HG03196 (cell line): ENCODE data around the gene CCDC180.
"Not testable (repeated sequence)": the region's sequence is repeated elsewhere in the genome, so short reads cannot be mapped to it uniquely, and the experiment has no call there.

Source experiments
- ATAC-seq: cut with Tn5 transposase; IDR thresholded peaks from one replicate; pipeline ENCODE4 v1.9.1; 2021; ENCODE audit not compliant: unreplicated experiment

CCDC180 gene

DNA sequence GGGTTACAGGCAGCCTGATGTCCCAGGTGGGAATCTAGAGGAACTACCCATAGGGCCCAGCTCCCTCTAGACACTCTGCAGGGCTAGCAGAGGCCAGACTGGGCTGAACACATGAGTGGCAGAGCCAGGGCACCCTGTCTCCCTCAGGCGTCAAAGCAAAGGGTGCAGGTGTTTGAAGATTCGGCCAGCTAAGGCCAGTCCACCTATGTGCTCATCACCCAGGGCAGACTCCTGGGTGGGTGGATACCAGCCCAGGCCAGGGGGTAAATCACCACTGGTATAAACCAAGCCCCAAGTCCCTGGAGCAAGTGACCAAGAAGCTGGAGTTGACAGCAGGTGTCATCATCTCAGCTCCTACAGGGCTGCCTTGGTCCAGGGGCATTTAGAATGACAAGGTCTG lies 3.4 kb downstream of the CCDC180 start:
- no peak for ATAC-seq

DNA sequence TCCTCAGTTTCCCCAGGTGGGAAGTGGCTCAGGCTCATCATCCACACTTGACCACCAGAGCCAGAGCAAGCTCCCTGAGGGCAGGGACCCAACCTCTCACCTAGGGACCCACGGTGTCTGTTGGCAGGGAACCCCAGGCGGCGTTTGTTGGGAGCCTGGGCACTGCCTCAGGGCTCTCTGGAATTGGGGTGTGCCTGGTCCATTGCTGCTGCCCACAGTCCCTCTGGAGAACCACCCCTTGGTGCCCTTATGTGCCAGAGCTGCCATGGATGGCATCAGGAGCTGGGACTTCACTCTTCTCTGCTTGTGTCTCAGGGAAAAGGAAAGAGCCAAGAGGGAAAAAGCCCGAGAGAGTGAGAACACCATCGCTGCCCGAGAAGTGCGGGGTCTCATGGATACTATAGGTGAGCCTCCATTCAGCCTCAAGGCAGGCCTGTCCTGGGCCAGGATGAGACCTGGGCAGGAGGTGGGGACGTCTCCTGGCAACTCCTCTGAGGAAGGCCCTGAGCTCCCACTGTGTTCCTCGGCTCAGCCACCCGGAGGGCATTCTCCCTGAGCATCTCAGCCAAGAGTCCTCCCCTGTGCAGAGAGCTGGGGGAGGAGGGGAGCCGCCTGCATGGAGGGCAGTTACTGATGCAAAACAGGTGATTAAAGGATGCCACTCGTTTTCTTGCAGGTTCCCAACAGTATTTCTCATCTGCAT lies 4.5 kb downstream of the CCDC180 start:
- ATAC-seq: no peak

DNA sequence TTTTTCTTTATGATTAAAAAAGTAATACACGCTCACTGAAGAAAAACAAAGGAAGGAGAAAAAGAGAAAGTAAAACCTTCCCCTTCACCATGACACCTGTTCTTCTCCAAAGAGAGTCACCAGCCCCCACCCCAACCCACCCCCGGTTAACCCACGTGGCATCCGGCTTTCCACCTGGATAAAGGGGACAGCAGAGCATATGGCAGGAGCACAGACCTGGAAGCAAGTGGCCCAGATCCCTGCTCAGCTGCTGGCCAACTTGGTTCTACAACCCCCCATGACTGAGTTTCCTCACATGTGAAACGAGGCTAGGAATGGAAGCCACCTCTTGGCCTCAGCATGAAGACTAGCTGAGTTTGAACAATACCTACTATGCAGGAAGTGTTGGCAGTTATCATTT lies 5.1 kb downstream of the CCDC180 start:
- ATAC-seq: no peak

DNA sequence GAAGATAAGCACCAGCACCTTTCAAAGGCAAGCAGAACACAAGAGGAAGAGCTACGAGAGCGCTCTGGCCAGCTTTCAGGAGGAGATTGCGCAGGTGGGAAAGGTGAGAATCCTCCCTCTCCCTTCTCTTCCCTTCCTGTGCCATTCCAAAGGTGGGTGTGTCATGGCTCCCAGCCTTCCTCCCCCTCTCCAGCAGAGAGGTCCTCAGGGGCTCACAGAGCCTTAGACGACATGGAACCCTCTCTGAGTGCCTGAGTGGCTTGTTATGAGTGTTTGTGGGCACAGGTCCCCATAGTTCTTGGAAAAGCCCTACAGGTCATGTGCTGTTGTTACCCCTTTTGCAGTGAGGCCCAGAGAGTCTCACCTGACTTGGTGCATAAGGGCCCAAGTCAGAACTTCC lies 5.8 kb downstream of the CCDC180 start:
- ATAC-seq: no peak

GRCh38 chr9:97313746-97314145 lies 6.3 kb downstream of the CCDC180 start:
- no peak for ATAC-seq

- ATAC-seq: no peak
These were observed 7.0 kb downstream of the CCDC180 start for GRCh38 chr9:97314503-97314902.

DNA sequence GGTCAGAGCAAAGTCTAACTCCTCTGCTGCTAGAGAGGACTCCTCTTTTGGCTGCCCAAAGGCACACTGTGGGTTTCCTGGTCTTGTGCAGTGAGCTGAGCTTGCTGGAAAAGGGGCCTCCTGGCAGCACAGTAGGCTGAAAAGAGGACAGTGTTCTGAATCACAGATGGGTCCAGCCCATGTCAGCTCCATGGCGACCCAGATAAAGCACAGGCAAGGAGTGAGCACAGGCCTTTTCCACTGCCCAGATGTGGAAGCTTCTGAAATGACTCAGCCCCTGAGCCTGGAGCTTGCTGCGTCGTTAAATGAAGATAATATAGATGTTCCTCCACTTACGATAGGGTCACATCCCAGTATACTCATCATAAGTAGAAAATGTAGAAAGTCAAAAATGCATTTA lies 8.1 kb downstream of the CCDC180 start:
- no peak for ATAC-seq

GRCh38 chr9:97316904-97317303 lies 9.4 kb downstream of the CCDC180 start:
- ATAC-seq: no peak

GRCh38 chr9:97318433-97318832 lies 11.0 kb downstream of the CCDC180 start:
- no peak for ATAC-seq

DNA sequence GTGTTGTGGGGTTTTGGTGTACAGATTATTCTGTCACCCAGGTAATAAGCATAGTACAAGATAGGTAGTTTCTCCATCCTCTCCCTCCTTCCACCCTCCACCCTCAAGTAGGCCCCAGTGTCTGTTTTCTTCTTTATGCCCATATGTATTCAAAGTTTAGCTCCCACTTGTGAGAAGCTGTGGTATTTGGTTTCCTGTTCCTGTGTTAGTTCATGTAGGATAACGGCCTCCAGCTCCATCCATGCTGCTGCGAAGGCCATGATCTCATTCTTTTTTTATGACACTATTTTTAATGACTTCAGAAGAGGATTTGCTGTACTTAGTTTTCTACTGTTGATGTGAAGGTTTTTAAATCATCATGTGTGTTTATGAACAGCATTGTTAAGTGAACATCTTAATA lies 11.9 kb downstream of the CCDC180 start:
- no peak for ATAC-seq

DNA sequence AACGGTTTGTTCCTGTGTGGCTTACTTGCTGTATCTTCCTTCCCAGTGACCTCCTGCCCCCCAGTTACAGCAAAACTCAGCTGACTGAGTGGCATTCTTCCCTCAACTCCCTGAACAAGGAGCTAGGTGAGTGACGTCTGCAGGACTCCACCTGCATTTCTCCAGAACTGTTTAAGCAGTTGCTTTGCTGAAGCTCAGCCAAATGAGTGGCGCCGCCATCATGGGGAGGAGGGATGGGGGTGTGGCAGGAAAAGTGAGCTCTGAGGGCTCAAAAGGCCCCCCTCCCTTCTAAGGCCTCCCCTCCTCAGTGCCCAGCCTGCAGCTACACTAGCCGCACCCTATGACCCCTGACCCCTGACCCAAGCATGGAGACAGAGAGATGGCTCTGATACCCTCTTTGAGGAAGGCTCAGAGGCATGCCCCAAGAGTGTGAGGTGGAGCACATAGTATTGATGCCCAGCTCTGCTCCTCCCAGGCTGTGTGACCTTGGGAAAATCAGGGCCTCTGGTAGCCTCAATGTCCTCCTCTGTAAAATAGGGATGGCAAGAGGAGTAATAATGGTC lies 12.7 kb downstream of the CCDC180 start:
- no peak for ATAC-seq

GRCh38 chr9:97321251-97321650 lies 13.8 kb downstream of the CCDC180 start:
- ATAC-seq: no peak

DNA sequence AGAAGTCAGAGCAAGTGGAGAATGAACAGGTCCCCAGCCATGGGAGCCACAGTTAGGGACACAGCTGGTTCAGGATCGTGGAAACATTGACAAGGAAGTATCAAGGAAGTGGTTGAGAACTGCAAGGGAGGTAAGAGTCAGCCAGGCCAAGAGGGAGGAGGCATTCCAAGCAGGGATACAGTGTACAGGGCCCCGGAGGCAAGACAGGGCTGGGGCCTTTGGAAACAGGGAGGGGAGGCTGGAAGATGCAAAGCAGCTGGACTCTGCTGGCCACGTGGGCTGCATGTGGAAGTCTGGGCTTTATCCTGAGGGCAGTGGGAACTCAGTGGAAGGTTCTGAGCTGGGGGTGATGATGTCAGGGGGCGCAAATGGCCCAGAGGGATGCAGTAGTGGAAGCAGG lies 14.2 kb downstream of the CCDC180 start:
- no peak for ATAC-seq

DNA sequence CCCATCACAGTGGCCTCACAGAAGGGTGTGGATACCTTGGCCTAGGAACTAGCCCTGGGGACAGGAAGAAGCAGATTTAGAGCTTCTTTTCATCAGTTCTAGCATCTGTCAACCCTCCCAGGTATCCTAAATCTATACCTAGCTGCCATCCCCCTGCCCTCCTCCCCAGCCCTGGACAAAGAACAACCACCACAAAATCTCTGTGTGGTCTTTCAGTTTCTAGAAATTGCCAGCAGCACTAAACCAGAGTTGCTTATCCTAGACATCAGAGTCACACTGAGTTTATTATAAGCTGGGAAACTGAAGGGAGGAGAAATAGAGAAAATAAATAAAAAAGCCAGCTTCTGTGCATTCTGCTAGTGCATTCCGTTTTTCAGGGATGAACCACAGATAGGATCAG lies 14.6 kb downstream of the CCDC180 start:
- ATAC-seq: no peak

GRCh38 chr9:97324954-97325353 lies 17.5 kb downstream of the CCDC180 start:
- ATAC-seq: no peak

DNA sequence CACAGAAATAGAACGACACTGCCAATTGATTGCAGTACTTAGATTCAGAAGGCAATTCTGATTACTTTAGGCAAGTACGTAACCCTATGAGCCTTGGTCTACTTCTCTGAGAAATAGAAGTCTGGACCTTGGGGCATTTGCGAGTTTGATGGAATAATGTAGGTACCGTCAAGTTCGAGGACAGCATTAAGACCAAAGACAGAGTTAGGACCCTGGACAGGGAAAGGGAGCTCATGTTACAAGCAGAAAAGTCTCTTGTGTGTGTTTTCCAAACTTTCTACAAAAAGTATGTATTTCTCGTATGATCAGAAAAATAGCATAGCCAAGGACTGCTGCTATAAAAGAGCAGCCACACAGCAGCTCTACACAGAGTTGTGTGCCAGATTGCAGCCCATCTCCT lies 20.1 kb downstream of the CCDC180 start:
- no peak for ATAC-seq

DNA sequence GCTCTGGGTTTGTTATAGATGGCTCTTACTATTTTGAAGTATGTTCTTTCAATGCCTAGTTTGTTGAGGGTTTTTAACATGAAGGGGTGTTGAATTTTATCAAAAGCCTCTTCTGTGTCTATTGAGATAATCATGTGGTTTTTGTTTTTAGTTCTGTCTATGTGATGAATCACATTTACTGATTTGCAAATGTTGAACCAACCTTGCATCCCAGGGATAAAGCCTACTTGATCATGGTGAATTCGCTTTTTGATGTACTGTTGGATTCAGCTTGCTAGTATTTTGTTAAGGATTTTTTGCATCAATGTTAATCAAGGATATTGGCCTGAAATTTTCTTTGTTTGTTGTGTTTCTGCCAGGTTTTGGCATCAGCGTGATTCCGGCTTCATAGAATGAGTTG lies 25.5 kb downstream of the CCDC180 start:
- no peak for ATAC-seq

DNA sequence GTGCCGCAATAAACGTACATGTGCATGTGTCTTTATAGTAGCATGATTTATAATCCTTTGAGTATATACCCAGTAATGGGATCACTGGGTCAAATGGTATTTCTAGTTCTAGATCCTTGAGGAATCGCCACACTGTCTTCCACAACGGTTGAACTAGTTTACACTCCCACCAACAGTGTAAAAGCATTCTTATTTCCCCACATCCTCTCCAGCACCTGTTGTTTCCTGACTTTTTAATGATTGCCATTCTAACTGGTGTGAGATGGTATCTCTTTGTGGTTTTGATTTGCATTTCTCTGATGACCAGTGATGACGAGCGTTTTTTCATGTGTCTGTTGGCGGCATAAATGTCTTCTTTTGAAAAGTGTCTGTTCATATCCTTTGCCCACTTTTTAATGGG lies 28.2 kb downstream of the CCDC180 start:
- ATAC-seq: not testable (repeated sequence)

DNA sequence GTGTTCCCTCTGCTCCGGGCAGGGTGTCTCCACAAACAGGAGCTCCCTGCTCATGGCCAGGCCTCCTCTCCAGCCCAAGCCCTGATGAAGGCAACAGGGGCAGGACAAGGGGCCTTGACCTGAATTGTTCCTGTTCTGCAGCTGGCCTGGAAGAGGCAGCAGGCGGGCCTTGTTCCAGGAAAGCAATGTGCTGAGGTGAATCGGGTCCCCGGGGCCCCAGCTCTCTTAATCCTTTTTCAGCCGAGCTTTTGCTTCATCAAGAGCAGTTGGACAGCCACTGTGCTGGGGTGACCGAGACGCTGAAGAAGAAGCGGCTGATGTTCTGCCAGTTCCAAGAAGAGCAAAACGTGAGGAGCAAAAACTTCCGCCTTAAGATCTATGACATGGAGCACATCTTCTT lies 41.4 kb downstream of the CCDC180 start:
- no peak for ATAC-seq

DNA sequence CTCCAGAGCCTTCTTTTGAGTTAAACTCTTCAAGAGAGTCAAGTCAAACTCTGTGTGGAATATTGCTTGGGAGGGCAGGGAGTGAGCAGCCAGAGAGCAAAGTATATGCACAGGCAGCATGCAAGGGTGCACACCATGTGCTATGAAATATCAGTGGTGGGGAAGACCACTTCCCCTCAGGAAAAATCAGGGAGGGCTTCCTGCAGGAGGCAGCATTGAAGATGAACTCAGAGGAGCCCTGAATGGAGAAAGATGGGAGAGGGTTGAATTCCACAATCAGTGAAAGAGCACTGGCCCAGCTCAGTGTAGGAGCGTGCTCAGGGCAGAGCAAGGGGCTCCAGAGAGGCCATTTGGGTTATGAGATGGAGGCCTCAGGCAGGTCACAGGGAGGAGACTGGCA lies 41.9 kb downstream of the CCDC180 start:
- no peak for ATAC-seq

DNA sequence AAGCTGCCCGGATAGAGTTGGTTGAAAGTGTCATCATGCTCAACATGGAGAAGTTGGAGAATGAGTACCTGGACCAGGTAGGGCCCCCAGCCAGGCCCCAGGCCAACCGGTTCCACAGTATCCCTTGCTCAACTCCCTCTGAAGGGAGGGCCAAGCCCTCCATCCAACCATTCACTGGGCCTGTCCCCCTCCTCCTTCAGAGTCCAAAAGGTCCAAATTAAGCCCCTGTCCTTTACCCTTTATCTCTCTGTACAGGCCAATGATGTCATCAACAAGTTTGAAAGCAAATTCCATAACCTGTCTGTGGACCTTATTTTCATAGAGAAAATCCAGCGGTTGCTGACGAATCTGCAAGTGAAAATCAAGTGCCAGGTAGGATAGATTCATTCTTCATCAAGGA lies 47.2 kb downstream of the CCDC180 start:
- ATAC-seq: no peak

DNA sequence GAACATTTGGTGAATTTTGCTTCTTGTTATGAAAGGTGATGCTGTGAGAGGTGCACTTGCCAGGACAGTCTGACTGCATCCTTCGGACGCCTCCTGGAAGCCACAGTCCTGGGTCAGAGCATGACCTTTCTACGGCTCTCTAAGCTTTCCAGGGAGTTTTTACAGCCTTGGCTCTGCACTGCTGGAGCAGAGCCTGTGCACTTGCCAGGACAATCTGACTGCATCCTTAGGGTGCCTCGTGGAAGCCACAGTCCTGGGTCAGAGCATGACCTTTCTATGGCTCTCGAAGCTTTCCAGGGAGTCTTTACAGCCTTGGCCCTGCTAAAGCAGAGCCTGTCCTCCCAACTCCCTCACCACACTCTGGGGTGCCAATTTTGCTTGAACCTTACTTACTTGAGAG lies 49.6 kb downstream of the CCDC180 start:
- no peak for ATAC-seq
